OCI-LY3 (cell line): ENCODE results near the gene AMFR.

Source experiments
- EZH2phosphoT487 ChIP-seq: fragments of 200-600 bp; shearing (Covaris generic); IDR thresholded peaks from 2 replicates; pipeline ENCODE4 v1.6.1; 2018; ENCODE audit warnings: antibody characterized with exemption, mixed run types, low read depth
- TF ChIP-seq, protein P1 (sequence below): fragments of 200-600, 300-600 bp; sonication (generic); IDR thresholded peaks from 2 replicates; pipeline ENCODE4 v1.5.1; 2014; ENCODE audit warnings: antibody characterized with exemption, low read length, low read depth

DNA sequence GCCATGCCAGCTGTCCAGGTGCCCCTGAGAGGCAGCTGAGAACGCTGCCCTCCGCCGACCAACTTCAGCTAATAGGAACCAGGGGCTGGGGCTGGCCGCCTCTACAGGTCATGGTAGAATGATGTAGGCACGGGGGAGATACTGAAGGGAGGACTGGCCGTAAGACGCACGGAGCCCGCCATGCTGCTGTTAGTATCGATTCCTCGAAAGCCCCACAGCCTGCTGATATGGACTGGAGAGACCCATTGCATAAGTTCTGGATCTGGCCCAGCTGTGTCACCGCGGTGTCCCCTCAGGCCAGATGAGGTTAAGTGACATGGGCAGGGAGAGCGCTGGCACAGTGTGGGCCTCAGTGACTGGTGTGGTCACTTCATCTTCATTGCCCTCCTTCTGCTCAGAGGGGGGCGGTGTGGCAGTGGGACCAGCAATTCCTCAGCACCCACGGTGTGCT, 75.6 kb downstream of the AMFR start:
- TF ChIP-seq, protein P1, sequence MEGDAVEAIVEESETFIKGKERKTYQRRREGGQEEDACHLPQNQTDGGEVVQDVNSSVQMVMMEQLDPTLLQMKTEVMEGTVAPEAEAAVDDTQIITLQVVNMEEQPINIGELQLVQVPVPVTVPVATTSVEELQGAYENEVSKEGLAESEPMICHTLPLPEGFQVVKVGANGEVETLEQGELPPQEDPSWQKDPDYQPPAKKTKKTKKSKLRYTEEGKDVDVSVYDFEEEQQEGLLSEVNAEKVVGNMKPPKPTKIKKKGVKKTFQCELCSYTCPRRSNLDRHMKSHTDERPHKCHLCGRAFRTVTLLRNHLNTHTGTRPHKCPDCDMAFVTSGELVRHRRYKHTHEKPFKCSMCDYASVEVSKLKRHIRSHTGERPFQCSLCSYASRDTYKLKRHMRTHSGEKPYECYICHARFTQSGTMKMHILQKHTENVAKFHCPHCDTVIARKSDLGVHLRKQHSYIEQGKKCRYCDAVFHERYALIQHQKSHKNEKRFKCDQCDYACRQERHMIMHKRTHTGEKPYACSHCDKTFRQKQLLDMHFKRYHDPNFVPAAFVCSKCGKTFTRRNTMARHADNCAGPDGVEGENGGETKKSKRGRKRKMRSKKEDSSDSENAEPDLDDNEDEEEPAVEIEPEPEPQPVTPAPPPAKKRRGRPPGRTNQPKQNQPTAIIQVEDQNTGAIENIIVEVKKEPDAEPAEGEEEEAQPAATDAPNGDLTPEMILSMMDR: no peak
- no peak for TF ChIP-seq EZH2phosphoT487
